ENCODE measurements around the gene ATP6V1G1. TPM values are rescaled to one million over a fixed set of nuclear protein-coding genes. Genes with fewer than 3 reads are reported as not detected.

The ATP6V1G1 gene
- total RNA-seq, 1 experiment from 2014 or later: 143 TPM

- POLR2A ChIA-PET: no interaction called here
- no TSS peak for BruUV-seq (replicated peaks)
Measured at GRCh38 chr9:114549697-114550330, 37.8 kb upstream of the ATP6V1G1 start.

GRCh38 chr9:114551750-114552685 is 35.6 kb upstream of the ATP6V1G1 start:
- no peak overlapping the region for H3K4me3 Mint-ChIP-seq (ENCODE audit: unreplicated experiment)
- no peak overlapping the region for H3K4me3 ChIP-seq (ENCODE audit: low read depth, low read length)
- no TSS peak for BruUV-seq (replicated peaks)
- intact Hi-C loops (cut with micrococcal nuclease; ENCODE audit: unreplicated experiment): no loop called here
- H3K36me3 ChIP-seq (ENCODE audit: control insufficient read depth, insufficient read depth, low read length): no peaks in the 10 kb centered on the region
- no peaks in the 10 kb centered on the region for H3K27me3 ChIP-seq (replicated peaks; ENCODE audit: control insufficient read depth, insufficient read depth, low read length)
- no peaks in the 10 kb centered on the region for H3K36me3 Mint-ChIP-seq (ENCODE audit: insufficient read depth, unreplicated experiment)
- no peak for TF ChIP-seq CTCF (IDR thresholded peaks at IDR 0.05; ENCODE audit: insufficient read depth in 1 of 2, low read depth in 1 of 2, low read length in 1 of 2, severe bottlenecking in 1 of 2, unreplicated experiment in 1 of 2)
- H3K27ac Mint-ChIP-seq (ENCODE audit: unreplicated experiment): no peak overlapping the region
- POLR2A ChIA-PET: interaction anchor here (0.7 kb wide), 1 partner anchor 36 kb away, joined by 3 read pairs; the partner anchor contains the start of gene ATP6V1G1
- no peaks in the 10 kb centered on the region for H3K9me3 Mint-ChIP-seq (ENCODE audit: unreplicated experiment)
- peaks cover 7% of the 10 kb centered on the region for H3K27me3 Mint-ChIP-seq (ENCODE audit: insufficient read depth, unreplicated experiment)
- peaks cover 5% of the 10 kb centered on the region for H3K4me1 Mint-ChIP-seq (ENCODE audit: low read depth, unreplicated experiment)
- peak; percentile 53 to 75 for DNase-seq
- peaks cover 8% of the 10 kb centered on the region; the same call in 1 of the 2 replicates for H3K4me1 ChIP-seq
- CTCF ChIA-PET: no interaction called here
- H3K9me3 ChIP-seq: no peaks in the 10 kb centered on the region

More at GRCh38 chr9:114549697-114550330, 37.8 kb upstream of the ATP6V1G1 start:
- TF ChIP-seq CTCF (IDR thresholded peaks at IDR 0.05; ENCODE audit: insufficient read depth in 1 of 2, low read depth in 1 of 2, low read length in 1 of 2, severe bottlenecking in 1 of 2, unreplicated experiment in 1 of 2): no peak
- no peak for DNase-seq
- H3K27me3 Mint-ChIP-seq (ENCODE audit: insufficient read depth, unreplicated experiment): peaks cover 12% of the 10 kb centered on the region
- no peak overlapping the region for H3K4me3 Mint-ChIP-seq (ENCODE audit: unreplicated experiment)
- H3K9me3 Mint-ChIP-seq (ENCODE audit: unreplicated experiment): no peaks in the 10 kb centered on the region
- H3K27ac Mint-ChIP-seq (ENCODE audit: unreplicated experiment): no peak overlapping the region
- H3K27me3 ChIP-seq (replicated peaks; ENCODE audit: control insufficient read depth, insufficient read depth, low read length): no peaks in the 10 kb centered on the region
- H3K4me1 ChIP-seq: peaks cover 8% of the 10 kb centered on the region; the same call in 1 of the 2 replicates
- intact Hi-C loops (cut with micrococcal nuclease; ENCODE audit: unreplicated experiment): no loop called here
- H3K4me1 Mint-ChIP-seq (ENCODE audit: low read depth, unreplicated experiment): peaks cover 5% of the 10 kb centered on the region
- no peaks in the 10 kb centered on the region for H3K9me3 ChIP-seq
- H3K36me3 ChIP-seq (ENCODE audit: control insufficient read depth, insufficient read depth, low read length): no peaks in the 10 kb centered on the region
- H3K4me3 ChIP-seq (ENCODE audit: low read depth, low read length): no peak overlapping the region
- CTCF ChIA-PET: interaction anchor here (0.6 kb wide), 2 partner anchors 19 to 1653 kb away, joined by 3 to 10 read pairs; no protein-coding TSS in a partner anchor
- no peaks in the 10 kb centered on the region for H3K36me3 Mint-ChIP-seq (ENCODE audit: insufficient read depth, unreplicated experiment)

GRCh38 chr9:114552706-114553105 is 34.9 kb upstream of the ATP6V1G1 start:
- intact Hi-C loops (cut with micrococcal nuclease; ENCODE audit: unreplicated experiment): no loop called here
- no peak for TF ChIP-seq CTCF (IDR thresholded peaks at IDR 0.05; ENCODE audit: insufficient read depth in 1 of 2, low read depth in 1 of 2, low read length in 1 of 2, severe bottlenecking in 1 of 2, unreplicated experiment in 1 of 2)
- Mint-ChIP-seq H3K4me3 (ENCODE audit: unreplicated experiment) (no peak overlapping the region), H3K27ac (ENCODE audit: unreplicated experiment) (no peak overlapping the region), H3K36me3 (ENCODE audit: insufficient read depth, unreplicated experiment) (no peaks in the 10 kb centered on the region), H3K27me3 (ENCODE audit: insufficient read depth, unreplicated experiment) (peaks cover 4% of the 10 kb centered on the region), H3K9me3 (ENCODE audit: unreplicated experiment) (no peaks in the 10 kb centered on the region), H3K4me1 (ENCODE audit: low read depth, unreplicated experiment) (peaks cover 8% of the 10 kb centered on the region)
- CTCF ChIA-PET: no interaction called here
- POLR2A ChIA-PET: no interaction called here
- no peaks in the 10 kb centered on the region for H3K9me3 ChIP-seq
- no peaks in the 10 kb centered on the region for H3K36me3 ChIP-seq (ENCODE audit: control insufficient read depth, insufficient read depth, low read length)
- no peak overlapping the region for H3K4me3 ChIP-seq (ENCODE audit: low read depth, low read length)
- no peak for DNase-seq
- no peaks in the 10 kb centered on the region for H3K27me3 ChIP-seq (replicated peaks; ENCODE audit: control insufficient read depth, insufficient read depth, low read length)
- no TSS peak for BruUV-seq (replicated peaks)
- peaks cover 14% of the 10 kb centered on the region for H3K4me1 ChIP-seq
